GM12878 (cell line): ENCODE measurements around the gene TM9SF4. TPM values are rescaled to one million over a fixed set of nuclear protein-coding genes. Genes with fewer than 3 reads are reported as not detected.

Experiments used
- CREM ChIP-seq: IDR thresholded peaks from 2 replicates; pipeline ENCODE4 v1.6.1; 2014; ENCODE audit warnings: antibody characterized with exemption, low read depth
- EZH2 ChIP-seq: IDR thresholded peaks from 2 replicates; pipeline ENCODE4 v1.6.1; 2012; ENCODE audit warnings: low read depth, mild to moderate bottlenecking, control low read depth, inconsistent platforms, low read length, borderline replicate concordance; ENCODE audit not compliant: control insufficient read depth
- IKZF2 ChIP-seq, 2 experiments: fragments of 450-650 bp; IDR thresholded peaks; 2 replicates each; pipeline ENCODE4 v1.6.1; 2017; ENCODE audit warnings: mild to moderate bottlenecking in 2 of 2, moderate library complexity in 2 of 2
- JUNB ChIP-seq: IDR thresholded peaks from 2 replicates; pipeline ENCODE4 v1.6.1; 2016; ENCODE audit warnings: antibody characterized with exemption, mild to moderate bottlenecking
- MEF2B ChIP-seq: fragments of 450-650 bp; IDR thresholded peaks from 2 replicates; pipeline ENCODE4 v1.6.1; 2018; ENCODE audit warnings: mild to moderate bottlenecking, moderate library complexity; ENCODE audit not compliant: partially characterized antibody, poor library complexity, severe bottlenecking
- MLLT1 ChIP-seq: fragments of 450-650 bp; IDR thresholded peaks from 2 replicates; pipeline ENCODE4 v1.6.1; 2016; ENCODE audit warnings: mild to moderate bottlenecking
- NBN ChIP-seq: fragments of 450-650 bp; IDR thresholded peaks from 2 replicates; pipeline ENCODE4 v1.6.1; 2016
- NFXL1 ChIP-seq: fragments of 450-650 bp; IDR thresholded peaks from 2 replicates; pipeline ENCODE4 v1.6.1; 2017; ENCODE audit warnings: antibody characterized with exemption, mild to moderate bottlenecking, borderline replicate concordance
- NKRF ChIP-seq: fragments of 450-650 bp; conservative IDR thresholded peaks from 2 replicates; pipeline ENCODE4 v1.6.1; 2017; ENCODE audit warnings: mild to moderate bottlenecking, moderate library complexity
- NR2F1 ChIP-seq: fragments of 450-650 bp; conservative IDR thresholded peaks from 2 replicates; pipeline ENCODE4 v1.6.1; 2017; ENCODE audit warnings: mild to moderate bottlenecking
- PAX5 ChIP-seq: IDR thresholded peaks from 2 replicates; pipeline ENCODE4 v1.6.1; 2011; ENCODE audit warnings: low read depth, low read length, borderline replicate concordance
- PAX8 ChIP-seq: fragments of 450-650 bp; IDR thresholded peaks from 2 replicates; pipeline ENCODE4 v1.6.1; 2017; ENCODE audit warnings: mild to moderate bottlenecking, moderate library complexity
- PKNOX1 ChIP-seq: fragments of 450-650 bp; IDR thresholded peaks from 2 replicates; pipeline ENCODE4 v1.6.1; 2016; ENCODE audit warnings: mild to moderate bottlenecking
- RELB ChIP-seq: fragments of 450-650 bp; IDR thresholded peaks from 2 replicates; pipeline ENCODE4 v1.6.1; 2017; ENCODE audit warnings: low read depth, mild to moderate bottlenecking, moderate library complexity
- RFX5 ChIP-seq: IDR thresholded peaks from 2 replicates; pipeline ENCODE4 v1.6.1; 2011; ENCODE audit warnings: low read depth, low read length, improper control_type of control experiment
- STAT3 ChIP-seq: IDR thresholded peaks from 2 replicates; pipeline ENCODE4 v1.6.1; 2011; ENCODE audit warnings: low read depth, low read length, improper control_type of control experiment
- ZNF592 ChIP-seq: fragments of 450-650 bp; IDR thresholded peaks from 2 replicates; pipeline ENCODE4 v1.6.1; 2017; ENCODE audit warnings: mild to moderate bottlenecking, moderate library complexity
- ZSCAN29 ChIP-seq: fragments of 450-650 bp; IDR thresholded peaks from 2 replicates; pipeline ENCODE4 v1.6.1; 2017; ENCODE audit warnings: mild to moderate bottlenecking, moderate library complexity
- polyA plus RNA-seq, 11 experiments: library from polyadenylated mRNA; depleted of rRNA in 4 of 11; unstranded in 6 of 11; stranded (reverse) in 5 of 11; fragments of >200 nt; fragmentation: Nextera tagmentation in 4 of 11; fragmentation: Illumina TruSeq in 1 of 11; extraction: Ambion mirVana in 4 of 11; extraction: Trizol in 1 of 11; gene quantifications; 1 replicate in 1 of 11; 2 replicates in 10 of 11; pipeline versions ENCODE4 v1.2.1 to v1.2.3, GENCODE V29; 2011 to 2016; ENCODE audit warnings: inconsistent platforms in 2 of 11, missing spikeins in 2 of 11, low read depth in 1 of 11
- total RNA-seq, 4 experiments: library from RNA; depleted of rRNA in 3 of 4; stranded (reverse); fragments of >200 nt in 3 of 4; fragmentation: Illumina TruSeq in 1 of 4; extraction: Trizol in 1 of 4; gene quantifications; 2 replicates each; pipeline versions ENCODE4 v1.2.1 to v1.2.3, GENCODE V29; 2013 to 2021

Gene TM9SF4
- total and polyA plus RNA-seq, 10 of the 15 experiments (the other 5 are each of a cell fraction or from before 2014, with no cell fraction given) = 8.5 to 47.8 (median 24.3) TPM

- TF ChIP-seq ZNF592 = peak; percentile 71; the same call in 1 of the 2 replicates
- TF ChIP-seq IKZF2 (IDR thresholded peaks at IDR 0.05) = peak; percentile 69 to 82; a peak in 3 of 4 replicates
- no peak for TF ChIP-seq STAT3
- TF ChIP-seq NBN = peak; percentile 70
- TF ChIP-seq NFXL1 = no peak
- no peak for TF ChIP-seq RFX5
- TF ChIP-seq JUNB = peak; percentile 56
- no peak for TF ChIP-seq NKRF
- no peak for TF ChIP-seq ZSCAN29
- TF ChIP-seq PKNOX1 = peak; percentile 72
- peak; percentile 35; the same call in 1 of the 2 replicates for TF ChIP-seq RELB
- TF ChIP-seq MEF2B = peak; percentile 82
- TF ChIP-seq NR2F1 = 0 out of 2 replicates have a peak, but pooled peaks have one; percentile 20
- TF ChIP-seq MLLT1 = 0 out of 2 replicates have a peak, but pooled peaks have one; percentile 33
- no peak for TF ChIP-seq PAX8
- no peak for TF ChIP-seq EZH2
- peak; percentile 54; the same call in 1 of the 2 replicates for TF ChIP-seq PAX5
- TF ChIP-seq CREM = peak; percentile 15; the same call in 1 of the 2 replicates
Measured at GRCh38 chr20:32062776-32063170, 46.7 kb upstream of the TM9SF4 start (continued).
